Measurements from ENCODE around the gene TFAP2A.

TFAP2A gene

GRCh38 chr6:10414756-10415616 is at the start of gene TFAP2A:
Gene TFAP2A (minus strand): TSS chr6:10415074. CDS start chr6:10414991, 83 bp downstream.
- no peak for DNase-seq

GRCh38 chr6:10463491-10464481 is 48.9 kb upstream of the TFAP2A start:
- DNase-seq, result no peak

- no peak for DNase-seq
Observed at GRCh38 chr6:10463040-10463439, 48.2 kb upstream of the TFAP2A start.

GRCh38 chr6:10461850-10462249 is 47.0 kb upstream of the TFAP2A start:
- no peak for DNase-seq

DNA sequence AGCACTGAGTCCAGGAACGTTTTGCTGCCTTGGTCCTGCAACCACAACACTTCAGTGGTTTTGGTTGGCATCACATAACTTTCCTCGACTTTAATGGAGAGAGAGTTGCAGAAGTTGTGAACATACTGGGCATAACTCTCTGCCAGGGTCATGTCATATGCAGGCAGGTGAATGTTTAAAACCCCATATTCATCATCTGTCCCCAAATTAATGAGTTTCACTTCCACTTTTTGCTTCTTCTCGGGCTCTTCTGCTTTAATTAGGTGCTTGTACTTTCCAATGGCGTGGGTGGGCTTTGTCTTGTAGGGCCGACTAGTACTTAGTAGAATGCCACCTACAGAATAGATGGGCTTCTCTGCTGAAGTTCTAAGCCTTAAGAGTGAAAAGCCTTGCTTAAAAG is 45.2 kb upstream of the TFAP2A start:
- no peak for DNase-seq

- no peak for DNase-seq
Observed at GRCh38 chr6:10458287-10458686, 43.4 kb upstream of the TFAP2A start.

- DNase-seq, result no peak
Observed at GRCh38 chr6:10453596-10453995, 38.7 kb upstream of the TFAP2A start.

DNA sequence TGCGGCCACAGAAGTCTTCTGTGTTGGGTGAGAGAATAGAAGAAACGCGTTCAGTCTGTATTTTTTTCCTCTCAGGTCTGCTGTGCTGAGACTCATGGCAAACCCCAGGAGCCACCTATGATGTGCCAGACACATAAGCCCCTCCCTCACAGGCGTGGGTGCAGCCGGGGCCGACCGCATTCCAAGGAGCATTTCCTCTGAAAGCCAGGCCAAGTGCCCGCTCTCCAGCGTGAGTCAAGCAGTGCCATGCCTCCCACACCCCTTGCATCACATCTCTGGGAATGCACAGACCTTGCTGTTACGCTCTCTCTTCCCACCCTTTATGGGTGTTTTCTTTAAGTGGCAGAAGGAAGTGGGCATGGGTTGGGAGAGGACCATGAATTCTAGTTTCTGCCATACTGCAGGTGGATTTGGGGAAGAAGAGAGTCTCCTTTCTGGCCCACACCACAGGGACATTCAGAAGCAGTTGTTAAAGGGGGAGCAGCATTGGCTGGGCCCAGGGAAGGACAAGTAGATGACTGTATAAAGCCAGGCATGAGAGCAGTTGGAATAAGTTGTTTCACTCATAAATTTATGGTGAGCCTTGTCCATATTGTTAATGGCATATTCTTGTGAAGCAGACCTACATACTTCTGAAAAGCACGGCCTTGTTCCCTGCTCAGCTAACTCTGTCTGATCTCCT is 37.1 kb upstream of the TFAP2A start:
- DNase-seq, result no peak

- DNase-seq, result no peak
Observed at GRCh38 chr6:10451394-10451793, 36.5 kb upstream of the TFAP2A start.

GRCh38 chr6:10449751-10450150 is 34.9 kb upstream of the TFAP2A start:
- no peak for DNase-seq

- no peak for DNase-seq
Observed at GRCh38 chr6:10448096-10448495, 33.2 kb upstream of the TFAP2A start.

GRCh38 chr6:10446548-10446947 is 31.7 kb upstream of the TFAP2A start:
- DNase-seq, result no peak

DNA sequence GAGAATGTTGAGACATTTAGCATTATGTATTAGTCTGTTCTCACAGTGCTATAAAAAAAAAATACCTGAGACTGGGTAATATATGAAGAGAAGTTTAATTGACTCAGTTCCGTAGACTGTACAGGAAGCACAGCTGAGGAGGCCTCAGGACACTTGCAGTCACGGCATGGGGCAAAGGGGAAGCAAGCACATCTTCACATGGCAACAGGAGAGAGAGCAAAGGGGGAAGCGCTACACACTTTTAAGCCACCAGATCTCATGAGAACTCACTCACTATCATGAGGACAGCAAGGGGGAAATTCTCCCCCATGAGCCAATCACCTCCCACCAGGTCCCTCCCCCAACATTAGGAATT is 26.8 kb upstream of the TFAP2A start:
- no peak for DNase-seq

DNA sequence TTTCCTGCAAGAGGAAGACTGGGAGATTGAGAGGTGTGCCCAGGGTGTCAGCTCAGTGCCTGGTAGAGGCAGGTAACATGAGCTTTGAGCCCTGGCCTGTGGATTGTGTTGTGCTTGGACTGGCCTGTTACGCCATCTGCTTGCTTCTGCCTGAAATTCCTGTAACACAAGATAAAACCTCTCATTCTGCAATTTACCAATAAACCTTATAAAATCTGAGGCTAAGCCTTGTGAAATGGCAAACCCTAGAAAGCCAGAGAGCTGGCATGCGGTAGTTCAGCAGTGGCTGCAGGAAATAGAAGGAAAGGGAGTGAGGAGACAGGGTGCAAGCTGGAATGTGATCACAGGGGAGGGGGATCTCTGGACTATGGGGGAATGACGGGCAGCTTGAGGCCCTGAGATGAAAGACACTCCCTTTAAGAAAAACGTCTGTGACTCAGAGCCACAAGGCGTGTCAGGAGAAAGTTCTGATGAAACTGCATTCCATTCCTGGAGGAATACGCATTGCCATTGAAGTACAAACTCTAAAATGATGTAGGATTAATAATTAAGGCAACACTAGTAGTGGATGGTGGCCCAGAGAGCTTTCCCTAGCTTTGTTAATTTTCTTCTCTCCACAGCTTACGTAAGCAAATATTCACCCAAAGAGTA is 26.3 kb upstream of the TFAP2A start:
- DNase-seq, result no peak

DNA sequence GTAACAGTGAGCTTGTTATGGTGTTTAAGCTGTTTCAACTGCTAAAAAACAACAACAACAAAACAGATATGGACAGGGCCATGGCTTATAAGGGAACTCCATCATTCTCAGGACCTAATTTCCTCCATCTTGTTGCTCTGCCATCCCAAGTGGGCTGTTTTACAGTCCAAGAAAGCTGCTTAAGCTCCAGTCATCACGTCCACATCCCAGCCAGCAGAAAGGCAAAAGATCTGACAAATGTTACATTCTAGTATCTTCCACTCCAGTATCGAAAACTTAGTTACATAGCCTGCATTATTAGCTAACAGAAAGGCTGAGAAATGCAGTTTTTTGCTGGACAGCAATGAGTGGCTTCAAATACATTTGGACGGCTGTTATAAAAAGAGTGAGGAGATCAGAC is 23.0 kb upstream of the TFAP2A start:
- DNase-seq, result no peak

- no peak for DNase-seq
Observed at GRCh38 chr6:10434235-10434634, 19.4 kb upstream of the TFAP2A start.

GRCh38 chr6:10433322-10433721 is 18.4 kb upstream of the TFAP2A start:
- DNase-seq, result no peak

DNA sequence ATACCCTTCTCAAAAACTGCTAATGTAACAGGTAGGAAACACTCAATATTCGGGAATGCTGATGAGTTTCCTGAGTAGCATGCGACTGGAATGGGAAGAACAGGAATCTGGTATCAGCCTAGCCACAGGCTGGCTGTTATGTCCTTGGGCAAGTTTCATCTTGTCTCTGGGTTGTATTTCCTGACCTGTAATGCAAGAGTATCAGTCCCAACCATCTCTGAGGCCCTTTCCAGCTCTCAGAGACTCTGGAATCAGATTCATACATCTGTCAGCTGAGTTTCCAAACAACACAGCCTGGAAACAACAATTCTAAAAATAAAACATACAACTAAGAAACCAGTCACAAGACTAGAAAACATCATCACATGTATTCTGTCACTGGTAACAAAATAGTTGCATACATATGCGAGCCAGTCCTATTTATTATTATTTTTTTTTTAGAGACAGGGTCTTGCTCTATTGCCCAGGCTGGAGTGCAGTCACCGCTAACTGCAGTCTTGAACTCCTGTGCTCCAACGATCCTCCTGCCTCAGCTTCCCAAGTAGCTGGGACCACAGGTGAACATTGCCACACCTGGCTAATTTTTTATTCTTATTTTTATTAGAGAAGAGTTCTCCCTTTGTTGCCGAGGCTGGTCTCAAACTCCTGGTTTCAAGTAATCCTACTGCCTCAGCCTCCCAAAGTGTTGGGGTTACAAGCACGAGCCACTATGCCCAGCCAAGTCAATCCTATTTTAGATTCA is 16.7 kb upstream of the TFAP2A start:
- DNase-seq, result no peak

DNA sequence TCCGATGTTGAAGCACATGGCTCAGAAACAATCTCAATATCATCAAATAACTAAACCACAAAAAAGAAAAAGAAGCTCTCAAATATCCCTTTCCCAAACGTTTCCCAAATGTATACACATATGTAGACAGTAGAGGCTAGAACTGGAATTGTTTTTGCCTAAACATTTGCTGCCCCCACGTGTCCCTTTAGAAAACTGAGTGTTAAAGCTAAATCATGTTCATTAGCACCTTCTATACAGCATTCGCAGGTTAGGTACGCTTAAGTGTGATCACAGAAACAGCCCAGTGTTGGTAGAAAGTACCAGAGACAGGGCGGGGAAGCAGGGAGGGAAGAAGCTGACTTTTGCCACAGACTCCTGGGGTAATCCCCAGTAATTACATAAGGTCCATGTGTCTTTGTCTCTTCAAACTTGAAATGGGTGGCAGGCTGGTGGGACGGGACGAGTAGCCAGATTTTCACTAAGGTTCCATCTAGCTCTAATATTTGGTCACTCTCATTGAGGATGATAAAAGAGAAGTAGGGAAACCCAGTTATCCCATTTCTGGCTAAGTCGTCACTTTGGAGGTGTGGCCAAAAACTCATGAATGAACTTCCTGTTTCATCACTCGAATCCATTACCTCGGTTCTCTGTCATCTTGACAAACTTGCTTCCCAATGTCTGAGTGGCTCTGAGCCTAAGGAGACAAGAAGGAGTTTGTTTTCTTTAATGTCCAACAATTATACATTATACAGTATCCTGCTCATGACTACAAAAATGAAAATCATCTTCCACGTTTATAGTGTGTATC is 15.0 kb upstream of the TFAP2A start:
- no peak for DNase-seq

- no peak for DNase-seq
Observed at GRCh38 chr6:10426781-10427279, 12.0 kb upstream of the TFAP2A start.
